ENCODE results near the gene TRIM2.
"Not testable (repeated sequence)": the region's sequence is repeated elsewhere in the genome, so short reads cannot be mapped to it uniquely, and the experiment has no call there.

The TRIM2 gene

GRCh38 chr4:153191795-153192363 is 12.4 kb upstream of the TRIM2 start:
- no peak for TF ChIP-seq CTCF (IDR thresholded peaks at IDR 0.05)
- intact Hi-C loops (cut with DNase I; ENCODE audit: low total_unique reads) = no loop called here

GRCh38 chr4:153197301-153197700 is 6.9 kb upstream of the TRIM2 start:
- intact Hi-C loops (cut with DNase I; ENCODE audit: low total_unique reads) = no loop called here

More at GRCh38 chr4:153191795-153192363, 12.4 kb upstream of the TRIM2 start:
- DNase-seq = no peak
- no peak overlapping the region for H3K27ac ChIP-seq
- H3K4me1 ChIP-seq = no peaks in the 10 kb centered on the region
- H3K27me3 ChIP-seq = no peaks in the 10 kb centered on the region
- no peaks in the 10 kb centered on the region for H3K36me3 ChIP-seq
- no peak overlapping the region for H3K4me3 ChIP-seq
- no peaks in the 10 kb centered on the region for H3K9me3 ChIP-seq

GRCh38 chr4:153198719-153199118 is 5.5 kb upstream of the TRIM2 start:
- no peaks in the 10 kb centered on the region for H3K27me3 ChIP-seq
- no peaks in the 10 kb centered on the region for H3K4me1 ChIP-seq
- intact Hi-C loops (cut with DNase I; ENCODE audit: low total_unique reads) = no loop called here
- DNase-seq = no peak
- no peak overlapping the region for H3K27ac ChIP-seq
- TF ChIP-seq CTCF (IDR thresholded peaks at IDR 0.05) = no peak
- no peaks in the 10 kb centered on the region for H3K36me3 ChIP-seq
- H3K9me3 ChIP-seq = no peaks in the 10 kb centered on the region
- H3K4me3 ChIP-seq = no peak overlapping the region

More at GRCh38 chr4:153197301-153197700, 6.9 kb upstream of the TRIM2 start:
- no peaks in the 10 kb centered on the region for H3K36me3 ChIP-seq
- no peak for TF ChIP-seq CTCF (IDR thresholded peaks at IDR 0.05)
- no peak for DNase-seq
- no peaks in the 10 kb centered on the region for H3K9me3 ChIP-seq
- H3K27me3 ChIP-seq = no peaks in the 10 kb centered on the region
- no peak overlapping the region for H3K4me3 ChIP-seq
- H3K4me1 ChIP-seq = no peaks in the 10 kb centered on the region
- no peak overlapping the region for H3K27ac ChIP-seq

GRCh38 chr4:153203746-153204145 is 497 bp upstream of the TRIM2 start:
- H3K4me1 ChIP-seq; H3K36me3 ChIP-seq; H3K27ac ChIP-seq; H3K4me3 ChIP-seq; H3K27me3 ChIP-seq; H3K9me3 ChIP-seq; DNase-seq; intact Hi-C loops (cut with DNase I; ENCODE audit: low total_unique reads): not testable (repeated sequence)

GRCh38 chr4:153204728-153205648 is 745 bp downstream of the TRIM2 start:
- Histone ChIP-seq H3K4me3 (no peak overlapping the region), H3K36me3 (no peaks in the 10 kb centered on the region), H3K27me3 (no peaks in the 10 kb centered on the region), H3K4me1 (peaks cover 0 to 8% (median 0%) of the 10 kb centered on the region in 4 donors), H3K9me3 (no peaks in the 10 kb centered on the region), H3K27ac (no peak overlapping the region)
- intact Hi-C loops (cut with DNase I; ENCODE audit: low total_unique reads) = loop anchor here (5.0 kb wide), 1 partner anchor 112 kb away; no protein-coding TSS in a partner anchor
- no peak for DNase-seq
- TF ChIP-seq CTCF (IDR thresholded peaks at IDR 0.05) = no peak

- Histone ChIP-seq H3K9me3 (no peaks in the 10 kb centered on the region), H3K27me3 (no peaks in the 10 kb centered on the region), H3K4me1 (peaks cover 0 to 8% (median 0%) of the 10 kb centered on the region in 4 donors), H3K27ac (no peak overlapping the region), H3K36me3 (no peaks in the 10 kb centered on the region), H3K4me3 (no peak overlapping the region)
- TF ChIP-seq CTCF (IDR thresholded peaks at IDR 0.05) = no peak
- intact Hi-C loops (cut with DNase I; ENCODE audit: low total_unique reads) = loop anchor here (5.0 kb wide), 1 partner anchor 112 kb away; no protein-coding TSS in a partner anchor
- DNase-seq = no peak
These were observed 1.5 kb downstream of the TRIM2 start for GRCh38 chr4:153205757-153206156.

All from tibial artery (tissue), 4 donors.